HEK293T (cell line): ENCODE data around the gene MON1B.

Experiments
- BHLHE40 ChIP-seq: fragments of 450-650 bp; IDR thresholded peaks from 2 replicates; pipeline ENCODE4 v1.6.1; 2016; ENCODE audit warnings: mild to moderate bottlenecking, moderate library complexity, borderline replicate concordance
- HDGF ChIP-seq: fragments of 450-650 bp; IDR thresholded peaks from 2 replicates; pipeline ENCODE4 v1.6.1; 2017; ENCODE audit warnings: antibody characterized with exemption, borderline replicate concordance
- NFRKB ChIP-seq: fragments of 450-650 bp; IDR thresholded peaks from 2 replicates; pipeline ENCODE4 v1.6.1; 2016; ENCODE audit warnings: mild to moderate bottlenecking, moderate library complexity
- SP1 ChIP-seq: fragments of 450-650 bp; IDR thresholded peaks from 2 replicates; pipeline ENCODE4 v1.6.1; 2017

DNA sequence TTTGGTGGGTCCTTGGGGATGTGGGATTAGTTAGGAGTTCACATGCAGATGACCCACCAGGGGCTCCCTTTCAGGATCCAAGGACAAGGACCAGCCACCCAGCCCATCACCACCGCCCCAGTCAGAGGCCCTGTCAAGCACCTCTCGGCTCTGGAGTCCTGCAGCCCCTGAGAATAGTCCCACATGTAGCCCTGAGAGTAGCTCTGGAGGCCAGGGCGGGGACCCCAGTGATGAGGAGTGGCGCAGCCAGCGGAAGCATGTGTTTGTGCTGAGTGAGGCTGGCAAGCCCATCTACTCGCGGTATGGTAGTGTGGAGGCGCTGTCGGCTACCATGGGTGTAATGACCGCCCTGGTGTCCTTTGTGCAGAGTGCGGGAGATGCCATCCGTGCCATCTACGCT is 2.4 kb downstream of the MON1B start:
- TF ChIP-seq NFRKB = no peak
- TF ChIP-seq BHLHE40 = no peak
- TF ChIP-seq HDGF = no peak
- TF ChIP-seq SP1 = no peak
